T-cell (primary cell): ENCODE measurements around the gene PRKCB. TPM values are rescaled to one million over a fixed set of nuclear protein-coding genes. Genes with fewer than 3 reads are reported as not detected.
A peak's percentile ranks its signal among the peaks of the same experiment; 100 is the strongest.

Source experiments
- ATAC-seq, 4 experiments: fragments of 200-7000 bp in 3 of 4; fragments of 150-1000 bp in 1 of 4; cut with Tn5 transposase; replicated peaks in 1 of 4; 1 replicate in 3 of 4; 2 replicates in 1 of 4; pipeline ENCODE4 v1.10.0; 2021; ENCODE audit warnings: moderate library complexity in 3 of 4, mild to moderate bottlenecking in 2 of 4, moderate number of reproducible peaks in 1 of 4
- CTCF ChIA-PET, 2 donors: fragments of 300-600 bp; sonication (Branson Sonifier 250); formaldehyde crosslinking; loops; one replicate each; lab custom pipeline; 2022; ENCODE audit warnings: antibody characterized with exemption in 2 of 2; lab: Charles Lee
- POLR2A ChIA-PET, 2 donors: fragments of 300-600 bp; sonication (Branson Sonifier 250); formaldehyde crosslinking; loops; one replicate each; lab custom pipeline; 2022; ENCODE audit warnings: antibody characterized with exemption in 2 of 2; lab: Charles Lee
- DNase-seq, 35 experiments: peaks; one replicate each; pipeline versions ENCODE4 v3.0.0 to v3.0.0-alpha.2; 2013 to 2023
- H3K27ac ChIP-seq: one replicate; pipeline ENCODE4 v1.5.1; 2013; ENCODE audit warnings: low read length
- H3K27me3 ChIP-seq, 2 experiments: replicated peaks in 1 of 2; 1 replicate in 1 of 2; 2 replicates in 1 of 2; pipeline versions ENCODE4 v1.6.1 to v1.7.0; 2013; ENCODE audit warnings: low read length in 1 of 2, mixed read lengths in 1 of 2; ENCODE audit not compliant: control insufficient read depth in 2 of 2, insufficient read depth in 2 of 2; ENCODE audit errors: extremely low read depth in 1 of 2
- H3K36me3 ChIP-seq, 2 donors: 1 replicate in 1 of 2; 2 replicates in 1 of 2; pipeline versions ENCODE4 v1.6.1 to v1.7.0; 2013; ENCODE audit warnings: low read length in 1 of 2; ENCODE audit not compliant: control insufficient read depth in 2 of 2, insufficient read depth in 1 of 2; ENCODE audit errors: extremely low read depth in 1 of 2
- H3K4me1 ChIP-seq, 2 experiments: 1 replicate in 1 of 2; 2 replicates in 1 of 2; pipeline versions ENCODE4 v1.6.1 to v1.7.0; 2013; ENCODE audit warnings: low read length in 2 of 2, mixed read lengths in 1 of 2; ENCODE audit not compliant: insufficient read depth in 2 of 2, control insufficient read depth in 1 of 2; ENCODE audit errors: extremely low read depth in 1 of 2
- H3K4me3 ChIP-seq, 2 donors: 1 replicate in 1 of 2; 2 replicates in 1 of 2; pipeline versions ENCODE4 v1.5.1 to v1.7.0; 2013; ENCODE audit warnings: mild to moderate bottlenecking in 2 of 2, low read length in 1 of 2, moderate library complexity in 1 of 2; ENCODE audit not compliant: control insufficient read depth in 1 of 2; ENCODE audit errors: extremely low read depth in 1 of 2
- H3K9me3 ChIP-seq: 2 replicates; pipeline ENCODE4 v1.7.0; 2013
- H3K27ac Mint-ChIP-seq, 2 donors: one replicate each; pipeline ENCODE4 v1.8.0; 2020 to 2021; ENCODE audit warnings: mild to moderate bottlenecking in 2 of 2, mixed read lengths in 2 of 2
- H3K27me3 Mint-ChIP-seq, 2 donors: one replicate each; pipeline ENCODE4 v1.8.0; 2021 to 2022; ENCODE audit warnings: mixed read lengths in 2 of 2
- H3K36me3 Mint-ChIP-seq: one replicate; pipeline ENCODE4 v1.8.0; 2021; ENCODE audit warnings: mixed read lengths
- H3K4me1 Mint-ChIP-seq, 3 donors: one replicate each; pipeline ENCODE4 v1.8.0; 2020 to 2022; ENCODE audit warnings: mixed read lengths in 3 of 3, mild to moderate bottlenecking in 1 of 3
- H3K4me3 Mint-ChIP-seq, 3 donors: one replicate each; pipeline ENCODE4 v1.8.0; 2020 to 2022; ENCODE audit warnings: mild to moderate bottlenecking in 3 of 3, mixed read lengths in 3 of 3, moderate library complexity in 3 of 3
- H3K9me3 Mint-ChIP-seq, 3 donors: one replicate each; pipeline ENCODE4 v1.8.0; 2020 to 2022; ENCODE audit warnings: mixed read lengths in 3 of 3
- WGBS: methylation state at CpG from one replicate; pipeline ENCODE4 v1.1.5; 2013; ENCODE audit warnings: missing lambda C conversion rate; ENCODE audit not compliant: insufficient coverage; 5-methylcytosine and 5-hydroxymethylcytosine counted together
- total RNA-seq, 35 experiments: library from RNA in 6 of 35; stranded (reverse) in 6 of 35; fragments of 120-200 nt in 1 of 35; gene quantifications; one replicate each; pipeline versions ENCODE4 v1.2.1 to v1.2.4 and lab custom pipeline; 2013 to 2026

PRKCB gene
- total RNA-seq, 5 donors from 2014 or later (not counting 1 experiment from before 2014, with no cell fraction given): 84.7 to 114 (median 105) TPM

DNA sequence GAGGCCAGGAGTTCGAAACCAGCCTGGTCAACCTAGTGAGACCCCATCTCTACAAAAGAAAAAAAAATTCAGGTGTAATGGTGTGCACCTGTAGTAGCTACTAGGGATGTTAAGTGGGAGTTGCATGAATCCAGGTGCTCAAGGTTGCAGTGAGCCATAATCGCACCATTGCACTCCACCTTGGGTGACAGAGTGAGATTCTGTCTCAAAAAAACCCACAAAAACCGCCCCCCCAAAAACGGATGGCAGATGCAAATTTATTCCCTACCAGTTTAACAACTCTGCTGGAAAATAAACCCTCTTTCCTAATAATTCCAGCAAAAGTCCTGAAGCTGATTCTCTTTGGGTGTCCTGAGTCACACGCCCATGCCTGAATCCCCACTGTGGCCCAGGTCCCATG, 140.3 kb downstream of the PRKCB start:
- Histone ChIP-seq H3K27ac (no peak overlapping the region), H3K9me3 (no peaks in the 10 kb centered on the region), H3K36me3 (peaks cover 0 to 3% of the 10 kb centered on the region in 2 donors), H3K27me3 (no peaks in the 10 kb centered on the region), H3K4me1 (peaks cover 7 to 26% of the 10 kb centered on the region in 2 experiments), H3K4me3 (no peak overlapping the region)
- no peak for DNase-seq
- H3K36me3 Mint-ChIP-seq: peaks cover 19% of the 10 kb centered on the region
- H3K27me3 Mint-ChIP-seq: no peaks in the 10 kb centered on the region
- no peaks in the 10 kb centered on the region for H3K9me3 Mint-ChIP-seq
- H3K4me1 Mint-ChIP-seq: peaks cover 56 to 64% (median 57%) of the 10 kb centered on the region in 3 donors
- ChIA-PET CTCF (no interaction called here), POLR2A (no interaction called here)
- no peak for ATAC-seq
- no peak overlapping the region for H3K4me3 Mint-ChIP-seq
- 87% methylated on average over 3 of the region's 5 CpGs for WGBS
- no peak overlapping the region for H3K27ac Mint-ChIP-seq

DNA sequence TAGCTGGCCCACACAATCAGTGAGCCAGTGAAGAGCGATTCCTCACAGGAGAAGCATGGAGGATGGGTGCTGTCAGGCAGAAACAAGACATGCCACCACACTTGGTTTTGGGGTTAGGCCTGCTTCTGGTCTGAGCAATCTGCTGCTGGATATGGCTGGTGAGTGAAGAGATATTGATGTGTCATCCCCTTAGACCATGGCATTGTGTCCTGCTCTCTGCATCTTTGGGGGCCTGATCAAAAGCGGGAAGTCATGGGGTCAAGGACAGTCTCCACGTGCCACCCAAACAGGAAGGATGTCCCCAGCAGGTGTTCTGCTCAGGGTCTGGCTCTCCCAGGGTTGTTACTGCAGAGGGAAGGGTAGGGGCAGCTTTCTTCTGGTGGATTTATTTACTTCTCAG, 140.7 kb downstream of the PRKCB start:
- CTCF ChIA-PET: no interaction called here
- no peaks in the 10 kb centered on the region for H3K27me3 Mint-ChIP-seq
- H3K27me3 ChIP-seq: no peaks in the 10 kb centered on the region
- H3K4me1 ChIP-seq: peaks cover 7 to 26% of the 10 kb centered on the region in 2 experiments
- ATAC-seq: no peak
- H3K4me3 ChIP-seq: no peak overlapping the region
- H3K4me1 Mint-ChIP-seq: peaks cover 56 to 60% (median 56%) of the 10 kb centered on the region in 3 donors
- no peak for DNase-seq
- POLR2A ChIA-PET: no interaction called here
- H3K27ac Mint-ChIP-seq: peak overlapping the region in 1 of 2 donors; percentile 28
- WGBS: 51% methylated on average over 3 of the region's 3 CpGs
- no peaks in the 10 kb centered on the region for H3K9me3 ChIP-seq
- H3K9me3 Mint-ChIP-seq: no peaks in the 10 kb centered on the region
- no peak overlapping the region for H3K4me3 Mint-ChIP-seq
- H3K36me3 Mint-ChIP-seq: peaks cover 19% of the 10 kb centered on the region
- no peak overlapping the region for H3K27ac ChIP-seq
- H3K36me3 ChIP-seq: peaks cover 0 to 3% of the 10 kb centered on the region in 2 donors

DNA sequence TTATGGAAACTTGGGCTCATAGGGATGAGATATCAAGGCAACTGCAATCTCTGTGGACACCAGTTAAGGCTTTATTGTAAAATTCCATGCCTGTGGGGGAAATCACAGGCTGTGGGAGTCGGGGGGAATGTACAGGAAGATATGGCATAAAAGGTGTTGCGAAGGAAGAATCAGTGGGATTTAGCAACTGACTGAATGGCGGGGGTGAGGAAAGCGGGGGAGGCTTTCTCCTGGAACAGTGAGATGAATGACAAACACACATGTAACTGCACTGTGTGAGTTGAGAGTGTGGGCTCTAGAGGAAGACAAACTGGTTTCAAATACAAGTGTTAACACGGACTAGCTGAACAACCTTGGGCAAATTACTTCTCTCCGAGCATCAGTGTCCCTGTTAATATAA, 143.7 kb downstream of the PRKCB start:
- no peak overlapping the region for H3K4me3 Mint-ChIP-seq
- ATAC-seq (no peak), DNase-seq (no peak)
- H3K4me1 Mint-ChIP-seq: peaks cover 48 to 49% (median 48%) of the 10 kb centered on the region in 3 donors
- Histone ChIP-seq H3K9me3 (no peaks in the 10 kb centered on the region), H3K27ac (no peak overlapping the region), H3K27me3 (no peaks in the 10 kb centered on the region), H3K4me3 (no peak overlapping the region), H3K4me1 (peaks cover 7 to 29% of the 10 kb centered on the region in 2 experiments), H3K36me3 (peaks cover 0 to 3% of the 10 kb centered on the region in 2 donors)
- CTCF ChIA-PET: interaction anchor here in 1 of 2 donors (1.4 kb wide), 1 partner anchor 9 kb away, joined by 3 read pairs; no protein-coding TSS in a partner anchor
- H3K27ac Mint-ChIP-seq: no peak overlapping the region
- H3K9me3 Mint-ChIP-seq: no peaks in the 10 kb centered on the region
- no peaks in the 10 kb centered on the region for H3K27me3 Mint-ChIP-seq
- H3K36me3 Mint-ChIP-seq: peaks cover 10% of the 10 kb centered on the region
- 81% methylated on average over 6 of the region's 6 CpGs for WGBS
- POLR2A ChIA-PET: no interaction called here

DNA sequence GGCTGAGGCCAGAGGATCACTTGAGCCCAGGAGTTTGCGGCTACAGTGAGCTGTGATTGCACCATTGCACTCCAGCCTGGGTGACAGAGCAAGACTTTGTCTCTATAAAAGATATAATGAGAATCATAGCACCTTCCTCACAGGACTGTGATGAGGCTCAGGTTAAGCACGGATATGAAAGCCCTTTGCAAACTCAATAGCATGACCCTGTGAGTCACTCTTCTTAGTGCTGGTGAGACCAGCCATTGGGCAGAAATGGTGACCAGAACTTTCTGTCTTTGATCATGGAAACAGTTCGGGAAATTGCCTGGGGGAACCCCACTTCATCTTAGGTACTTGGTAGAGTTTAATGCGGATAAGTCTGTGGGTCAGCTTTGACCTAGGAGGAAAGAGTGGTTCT, 144.2 kb downstream of the PRKCB start:
- CTCF ChIA-PET: interaction anchor here in 1 of 2 donors (0.6 to 1.4 kb wide), 2 partner anchors 10 to 178 kb away, joined by 3 to 5 read pairs; no protein-coding TSS in a partner anchor
- ATAC-seq: no peak
- DNase-seq: no peak

DNA sequence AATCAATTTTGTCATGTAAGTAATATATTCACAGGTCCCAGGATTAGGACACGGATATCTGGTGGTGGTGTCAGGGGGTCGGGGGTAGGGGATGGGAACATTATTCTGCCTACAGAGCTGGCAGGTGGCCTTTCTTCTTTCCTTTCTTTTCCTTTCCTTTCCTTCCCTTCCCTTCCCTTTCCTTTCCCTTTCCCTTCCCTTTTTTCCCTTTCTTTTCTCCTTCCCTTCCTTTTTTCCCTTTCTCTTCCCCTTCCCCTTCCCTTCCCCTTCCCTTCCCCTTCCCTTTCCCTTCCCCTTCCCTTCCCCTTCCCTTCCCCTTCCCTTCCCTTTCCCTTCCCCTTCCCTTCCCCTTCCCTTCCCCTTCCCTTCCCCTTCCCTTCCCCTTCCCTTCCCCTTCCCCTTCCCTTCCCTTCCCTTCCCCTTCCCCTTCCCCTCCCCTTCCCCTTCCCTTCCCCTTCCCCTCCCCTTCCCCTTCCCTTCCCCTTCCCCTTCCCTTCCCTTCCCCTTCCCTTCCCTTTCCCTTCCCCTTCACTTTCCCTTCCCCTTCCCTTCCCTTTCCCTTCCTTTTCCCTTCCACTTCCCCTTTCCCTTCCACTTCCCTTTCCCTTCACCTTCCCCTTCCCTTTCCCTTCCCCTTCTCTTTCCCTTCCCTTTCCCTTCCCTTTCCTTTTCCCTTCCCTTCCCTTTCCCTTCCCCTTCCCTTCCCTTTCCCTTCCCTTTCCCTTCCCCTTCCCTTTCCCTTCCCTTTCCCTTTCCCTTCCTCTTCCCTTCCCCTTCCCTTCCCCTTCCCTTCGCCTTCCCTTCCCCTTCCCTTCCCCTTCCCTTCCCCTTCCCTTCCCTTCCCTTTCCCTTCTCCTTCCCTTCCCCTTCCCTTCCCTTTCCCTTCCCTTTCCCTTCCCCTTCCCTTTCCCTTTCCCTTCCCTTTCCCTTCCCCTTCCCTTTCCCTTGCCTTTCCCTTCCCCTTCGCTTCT, 145.9 kb downstream of the PRKCB start:
- no peak for DNase-seq
- ChIA-PET CTCF (no interaction called here), POLR2A (no interaction called here)
- no peak overlapping the region for H3K4me3 Mint-ChIP-seq
- Histone ChIP-seq H3K4me3 (no peak overlapping the region), H3K27ac (no peak overlapping the region), H3K9me3 (no peaks in the 10 kb centered on the region), H3K36me3 (no peaks in the 10 kb centered on the region), H3K4me1 (peaks cover under 1 to 9% of the 10 kb centered on the region in 2 experiments), H3K27me3 (no peaks in the 10 kb centered on the region)
- H3K27ac Mint-ChIP-seq: no peak overlapping the region
- H3K27me3 Mint-ChIP-seq: no peaks in the 10 kb centered on the region
- WGBS: no CpG with 5 or more reads among the region's 4 CpGs
- H3K36me3 Mint-ChIP-seq: peaks cover 10% of the 10 kb centered on the region
- H3K9me3 Mint-ChIP-seq: no peaks in the 10 kb centered on the region
- ATAC-seq: no peak
- H3K4me1 Mint-ChIP-seq: peaks cover 25 to 29% (median 28%) of the 10 kb centered on the region in 3 donors

More for the DNA sequence above, 144.2 kb downstream of the PRKCB start:
- Mint-ChIP-seq H3K27me3 (no peaks in the 10 kb centered on the region), H3K27ac (no peak overlapping the region), H3K4me3 (no peak overlapping the region), H3K9me3 (no peaks in the 10 kb centered on the region), H3K36me3 (peaks cover 10% of the 10 kb centered on the region), H3K4me1 (peaks cover 43 to 44% (median 44%) of the 10 kb centered on the region in 3 donors)
- POLR2A ChIA-PET: no interaction called here
- 71% methylated on average over 1 of the region's 4 CpGs for WGBS
- peaks cover 7 to 25% of the 10 kb centered on the region in 2 experiments for H3K4me1 ChIP-seq
- no peaks in the 10 kb centered on the region for H3K9me3 ChIP-seq
- no peak overlapping the region for H3K27ac ChIP-seq
- H3K36me3 ChIP-seq: peaks cover 0 to 3% of the 10 kb centered on the region in 2 donors
- no peaks in the 10 kb centered on the region for H3K27me3 ChIP-seq
- H3K4me3 ChIP-seq: no peak overlapping the region

DNA sequence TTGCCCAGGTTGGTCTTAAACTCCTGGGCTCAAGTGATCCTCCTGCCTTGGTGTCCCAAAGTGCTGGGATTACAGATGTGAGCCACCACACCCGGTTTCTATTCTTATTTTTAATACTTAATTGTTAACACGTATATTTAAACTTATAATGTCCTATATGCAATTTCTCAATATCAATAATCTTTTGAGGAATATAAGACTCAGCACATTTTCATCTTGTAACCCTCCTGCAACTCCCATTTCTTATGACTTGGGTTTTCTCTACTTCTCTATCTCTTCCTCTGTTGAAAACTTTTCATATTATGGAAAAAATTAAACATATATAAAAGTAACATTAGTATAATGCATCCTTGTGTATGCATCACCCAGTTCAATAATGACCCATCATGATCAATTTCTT, 150.7 kb downstream of the PRKCB start:
- Mint-ChIP-seq H3K36me3 (peaks cover 30% of the 10 kb centered on the region), H3K27me3 (no peaks in the 10 kb centered on the region), H3K9me3 (no peaks in the 10 kb centered on the region), H3K4me1 (peaks cover 12 to 26% (median 22%) of the 10 kb centered on the region in 3 donors), H3K4me3 (no peak overlapping the region), H3K27ac (no peak overlapping the region)
- H3K4me1 ChIP-seq: peaks cover 0 to 6% of the 10 kb centered on the region in 2 experiments
- peaks cover 0 to 1% of the 10 kb centered on the region in 2 donors for H3K36me3 ChIP-seq
- H3K27me3 ChIP-seq: no peaks in the 10 kb centered on the region
- DNase-seq (no peak), ATAC-seq (no peak)
- no peak overlapping the region for H3K27ac ChIP-seq
- no CpG with 5 or more reads among the region's 2 CpGs for WGBS
- H3K4me3 ChIP-seq: no peak overlapping the region
- no peaks in the 10 kb centered on the region for H3K9me3 ChIP-seq
- POLR2A ChIA-PET: no interaction called here
- CTCF ChIA-PET: no interaction called here
